Stimulated activated naive B cell treated with anti-CD40 and anti-IgM and Interleukin-4, amounts not matched to agents 10 μg/mL and 1 μg/mL and 100 μg/mL, for 72 hours (primary cell): Measurements from ENCODE around the gene DHRS3.
"Not testable (repeated sequence)": the region's sequence is repeated elsewhere in the genome, so short reads cannot be mapped to it uniquely, and the experiment has no call there.

ENCODE experiments used
- ATAC-seq, 2 donors: fragments of 150-1000 bp; cut with Tn5 transposase; replicated peaks; 2 replicates each; pipeline ENCODE4 v1.10.0; 2021; ENCODE audit warnings: moderate library complexity in 1 of 2
- DNase-seq: peaks from one replicate; pipeline ENCODE4 v3.0.0; 2021
- H3K27ac Mint-ChIP-seq: one replicate; pipeline ENCODE4 v1.8.0; 2022; ENCODE audit warnings: mild to moderate bottlenecking, mixed read lengths
- H3K27me3 Mint-ChIP-seq, 2 donors: one replicate each; pipeline ENCODE4 v1.8.0; 2022; ENCODE audit warnings: mixed read lengths in 2 of 2
- H3K36me3 Mint-ChIP-seq, 2 donors: one replicate each; pipeline ENCODE4 v1.8.0; 2022; ENCODE audit warnings: mixed read lengths in 2 of 2, mild to moderate bottlenecking in 1 of 2
- H3K4me1 Mint-ChIP-seq, 2 donors: one replicate each; pipeline ENCODE4 v1.8.0; 2022; ENCODE audit warnings: mixed read lengths in 2 of 2, mild to moderate bottlenecking in 1 of 2
- H3K4me3 Mint-ChIP-seq, 2 donors: one replicate each; pipeline ENCODE4 v1.8.0; 2022; ENCODE audit warnings: mild to moderate bottlenecking in 2 of 2, mixed read lengths in 2 of 2, moderate library complexity in 1 of 2
- H3K9me3 Mint-ChIP-seq, 2 donors: one replicate each; pipeline ENCODE4 v1.8.0; 2022; ENCODE audit warnings: mixed read lengths in 2 of 2, mild to moderate bottlenecking in 1 of 2

Gene DHRS3, protein sequence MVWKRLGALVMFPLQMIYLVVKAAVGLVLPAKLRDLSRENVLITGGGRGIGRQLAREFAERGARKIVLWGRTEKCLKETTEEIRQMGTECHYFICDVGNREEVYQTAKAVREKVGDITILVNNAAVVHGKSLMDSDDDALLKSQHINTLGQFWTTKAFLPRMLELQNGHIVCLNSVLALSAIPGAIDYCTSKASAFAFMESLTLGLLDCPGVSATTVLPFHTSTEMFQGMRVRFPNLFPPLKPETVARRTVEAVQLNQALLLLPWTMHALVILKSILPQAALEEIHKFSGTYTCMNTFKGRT

GRCh38 chr1:12617901-12618660 is at the start of gene DHRS3:
DHRS3 (minus strand) TSS chr1:12618210; CDS start chr1:12617348, 862 bp downstream.
- Mint-ChIP-seq H3K4me3 (peak within 1 kb of the TSS; percentile 97 to 98), H3K27me3 (peaks cover 11% of the 10 kb centered on the region in 2 donors), H3K4me1 (peaks cover 40 to 76% of the 10 kb centered on the region in 2 donors), H3K27ac (peak within 1 kb of the TSS; percentile 98), H3K9me3 (no peaks in the 10 kb centered on the region), H3K36me3 (peaks cover 41 to 58% of the 10 kb centered on the region in 2 donors)
- DNase-seq (peak; percentile 82), ATAC-seq (peak; percentile 65 to 80)

- H3K9me3 Mint-ChIP-seq, result peaks cover 10 to 13% of the 10 kb centered on the region in 2 donors
- H3K4me3 Mint-ChIP-seq, result no peak overlapping the region
- H3K27me3 Mint-ChIP-seq, result peaks cover under 1 to 7% of the 10 kb centered on the region in 2 donors
- H3K27ac Mint-ChIP-seq, result no peak overlapping the region
- ATAC-seq (no peak), DNase-seq (no peak)
- H3K4me1 Mint-ChIP-seq, result no peaks in the 10 kb centered on the region
- H3K36me3 Mint-ChIP-seq, result no peaks in the 10 kb centered on the region
These were observed 48.2 kb upstream of the DHRS3 start for GRCh38 chr1:12666141-12666735.

- H3K36me3 Mint-ChIP-seq, result no peaks in the 10 kb centered on the region
- no peaks in the 10 kb centered on the region for H3K4me1 Mint-ChIP-seq
- no peak overlapping the region for H3K4me3 Mint-ChIP-seq
- no peak overlapping the region for H3K27ac Mint-ChIP-seq
- ATAC-seq (no peak), DNase-seq (no peak)
- peaks cover 0 to 7% of the 10 kb centered on the region in 2 donors for H3K27me3 Mint-ChIP-seq
- peaks cover 10 to 13% of the 10 kb centered on the region in 2 donors for H3K9me3 Mint-ChIP-seq
These were observed 47.5 kb upstream of the DHRS3 start for GRCh38 chr1:12665511-12665910.

DNA sequence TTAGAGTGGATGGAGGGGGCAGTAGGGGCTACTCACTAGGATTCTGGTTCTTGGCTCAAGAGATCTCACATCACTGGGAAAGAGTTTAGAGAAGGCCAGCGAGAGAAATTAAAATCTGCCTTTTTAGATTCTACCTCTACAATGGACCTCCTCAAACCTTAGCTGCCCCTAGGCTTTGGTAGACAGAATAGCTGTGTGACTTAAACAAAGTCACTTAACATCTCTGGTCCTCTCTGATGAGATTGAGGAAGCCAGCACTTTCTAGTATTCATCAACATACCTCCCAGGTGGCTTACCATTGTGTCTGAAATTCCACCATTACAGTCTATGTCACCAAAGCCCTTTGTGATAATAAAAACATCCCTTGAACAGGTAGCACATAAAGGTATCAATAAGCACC is 44.5 kb upstream of the DHRS3 start:
- ATAC-seq (no peak), DNase-seq (no peak)
- no peak overlapping the region for H3K4me3 Mint-ChIP-seq
- no peaks in the 10 kb centered on the region for H3K36me3 Mint-ChIP-seq
- peaks cover 14 to 23% of the 10 kb centered on the region in 2 donors for H3K27me3 Mint-ChIP-seq
- H3K4me1 Mint-ChIP-seq, result peaks cover 6 to 8% of the 10 kb centered on the region in 2 donors
- H3K27ac Mint-ChIP-seq, result no peak overlapping the region
- H3K9me3 Mint-ChIP-seq, result peaks cover 3% of the 10 kb centered on the region in 2 donors

DNA sequence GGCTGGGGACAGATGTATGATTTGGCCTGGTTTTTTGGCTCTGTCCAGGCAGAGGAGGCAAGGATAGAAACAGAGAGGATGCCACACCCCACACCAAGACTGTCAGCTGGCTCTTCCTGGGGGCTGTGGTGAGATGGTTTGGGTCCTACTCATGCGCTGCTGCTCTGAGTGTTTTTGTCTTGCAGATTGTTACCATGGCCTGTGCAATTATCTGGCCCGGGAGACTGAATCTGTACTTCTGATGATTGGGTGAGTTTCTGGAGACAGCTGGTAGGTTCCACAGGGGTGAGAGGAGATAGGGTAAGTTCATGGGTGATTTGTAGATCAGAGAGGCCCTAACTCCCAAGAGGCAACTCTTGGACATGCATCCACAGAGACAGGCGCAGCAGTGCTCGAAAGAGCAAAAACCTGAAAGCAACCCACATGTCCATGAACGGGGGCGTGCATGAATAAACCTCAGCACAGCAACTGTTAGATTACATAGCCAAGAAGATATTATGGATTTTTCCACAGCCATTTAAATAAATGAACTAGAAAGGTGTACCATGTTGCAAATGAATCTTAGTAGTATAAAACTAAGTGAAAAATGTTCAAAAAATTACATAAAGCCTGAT is 43.7 kb upstream of the DHRS3 start:
- Mint-ChIP-seq H3K27me3 (peaks cover 18 to 28% of the 10 kb centered on the region in 2 donors), H3K36me3 (no peaks in the 10 kb centered on the region), H3K4me3 (no peak overlapping the region), H3K9me3 (peaks cover 3% of the 10 kb centered on the region in 2 donors), H3K4me1 (peaks cover 6 to 8% of the 10 kb centered on the region in 2 donors), H3K27ac (no peak overlapping the region)
- DNase-seq, result no peak
- no peak for ATAC-seq

- Mint-ChIP-seq H3K27ac (no peak overlapping the region), H3K4me3 (peak overlapping the region; percentile 1 to 31), H3K9me3 (peaks cover 3% of the 10 kb centered on the region in 2 donors), H3K27me3 (peaks cover 23 to 28% of the 10 kb centered on the region in 2 donors), H3K4me1 (peaks cover 6 to 8% of the 10 kb centered on the region in 2 donors), H3K36me3 (no peaks in the 10 kb centered on the region)
- peak; percentile 80 to 86 for ATAC-seq
- DNase-seq, result peak; percentile 49
These were observed 40.8 kb upstream of the DHRS3 start for GRCh38 chr1:12658531-12659453.

DNA sequence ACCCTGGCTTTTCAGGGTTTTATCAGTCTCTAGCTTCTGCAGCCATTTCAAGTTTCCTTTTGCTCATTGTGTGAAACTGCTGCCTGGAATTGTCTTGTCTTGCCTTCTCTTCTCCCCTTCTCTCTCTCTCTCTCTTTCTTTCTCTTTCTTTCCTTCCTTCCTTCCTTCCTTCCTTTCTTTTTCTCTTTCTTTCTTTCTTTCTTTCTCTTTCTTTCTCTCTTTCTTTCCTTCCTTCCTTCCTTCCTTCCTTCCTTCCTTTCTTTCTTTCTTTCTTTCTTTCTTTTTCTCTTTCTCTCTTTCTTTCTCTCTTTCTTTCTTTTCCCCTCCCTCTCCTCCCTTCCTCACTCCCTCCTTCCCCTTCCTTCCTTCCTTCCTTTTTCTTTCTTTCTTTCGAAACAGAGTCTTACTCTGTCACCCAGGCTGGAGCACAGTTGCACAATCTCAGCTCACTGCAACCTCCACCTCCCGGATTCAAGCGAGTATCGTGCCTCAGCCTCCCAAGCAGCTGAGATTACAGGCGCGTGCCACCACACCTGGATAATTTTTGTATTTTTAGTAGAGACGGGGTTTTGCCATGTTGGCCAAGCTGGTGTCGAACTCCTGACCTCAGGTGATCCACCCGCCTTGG is 40.0 kb upstream of the DHRS3 start:
- not testable (repeated sequence) for H3K36me3 Mint-ChIP-seq

GRCh38 chr1:12657060-12657884 is 39.3 kb upstream of the DHRS3 start:
- H3K4me1 Mint-ChIP-seq, result peaks cover 6 to 8% of the 10 kb centered on the region in 2 donors
- no peaks in the 10 kb centered on the region for H3K36me3 Mint-ChIP-seq
- peaks cover 23 to 25% of the 10 kb centered on the region in 2 donors for H3K27me3 Mint-ChIP-seq
- H3K9me3 Mint-ChIP-seq, result no peaks in the 10 kb centered on the region
- no peak for ATAC-seq
- no peak overlapping the region for H3K27ac Mint-ChIP-seq
- no peak overlapping the region for H3K4me3 Mint-ChIP-seq
- DNase-seq, result no peak

More for the DNA sequence above, 40.0 kb upstream of the DHRS3 start:
- H3K27ac Mint-ChIP-seq, H3K4me3 Mint-ChIP-seq, H3K9me3 Mint-ChIP-seq, ATAC-seq, DNase-seq, H3K4me1 Mint-ChIP-seq: not testable (repeated sequence)
- peaks cover 23 to 25% of the 10 kb centered on the region in 2 donors for H3K27me3 Mint-ChIP-seq

- H3K4me1 Mint-ChIP-seq, result peaks cover 6 to 8% of the 10 kb centered on the region in 2 donors
- H3K27ac Mint-ChIP-seq, result no peak overlapping the region
- no peaks in the 10 kb centered on the region for H3K36me3 Mint-ChIP-seq
- no peak overlapping the region for H3K4me3 Mint-ChIP-seq
- no peaks in the 10 kb centered on the region for H3K9me3 Mint-ChIP-seq
- DNase-seq (no peak), ATAC-seq (no peak)
- peaks cover 28 to 30% of the 10 kb centered on the region in 2 donors for H3K27me3 Mint-ChIP-seq
These were observed 38.6 kb upstream of the DHRS3 start for GRCh38 chr1:12656575-12656974.

DNA sequence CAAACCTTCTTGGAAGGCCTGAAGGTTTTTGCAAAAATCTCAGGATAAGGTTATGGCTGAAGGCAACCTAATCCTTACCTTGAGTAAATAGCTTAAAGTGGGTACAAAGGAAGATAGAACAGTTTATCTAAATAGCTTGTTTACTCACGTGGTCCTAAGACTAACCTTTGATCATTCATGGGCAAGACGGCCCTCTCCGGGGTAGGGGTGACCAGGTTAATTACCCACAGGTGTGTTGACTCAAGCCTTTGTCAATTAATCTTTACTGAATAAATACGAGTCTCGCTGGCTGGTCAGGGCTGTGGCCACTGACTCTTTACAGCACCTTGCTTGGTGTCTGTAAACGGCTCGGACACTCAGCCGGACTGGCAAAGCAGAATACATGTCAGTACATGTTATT is 36.6 kb upstream of the DHRS3 start:
- Mint-ChIP-seq H3K9me3 (no peaks in the 10 kb centered on the region), H3K4me3 (no peak overlapping the region), H3K27me3 (peaks cover 34 to 38% of the 10 kb centered on the region in 2 donors), H3K4me1 (peaks cover 6 to 8% of the 10 kb centered on the region in 2 donors), H3K36me3 (no peaks in the 10 kb centered on the region), H3K27ac (no peak overlapping the region)
- no peak for ATAC-seq
- DNase-seq, result no peak

- no peak for DNase-seq
- peaks cover 36 to 41% of the 10 kb centered on the region in 2 donors for H3K27me3 Mint-ChIP-seq
These were observed 36.1 kb upstream of the DHRS3 start for GRCh38 chr1:12654004-12654567.

DNA sequence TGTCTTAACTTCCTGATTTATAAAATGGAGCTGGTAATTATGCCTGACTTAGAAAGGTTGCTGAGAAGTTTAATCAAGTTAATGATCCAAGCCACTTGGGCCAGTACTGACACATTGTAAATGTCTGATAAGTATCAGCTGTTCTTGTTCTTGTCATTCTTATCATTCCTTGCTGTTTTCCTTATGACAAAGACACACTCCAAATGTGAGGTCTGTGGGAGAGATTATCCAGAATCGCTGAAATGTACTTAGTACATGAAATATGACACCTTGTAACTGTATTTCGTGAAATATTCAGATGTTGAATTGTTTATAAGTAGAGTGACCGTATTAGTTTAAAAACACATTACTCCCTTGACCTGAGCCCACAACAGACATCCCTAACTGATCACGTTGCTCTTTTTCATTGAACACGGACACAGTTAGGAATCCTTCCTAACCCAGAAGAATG is 32.0 kb upstream of the DHRS3 start:
- Mint-ChIP-seq H3K27ac (no peak overlapping the region), H3K9me3 (no peaks in the 10 kb centered on the region), H3K27me3 (peaks cover 35 to 43% of the 10 kb centered on the region in 2 donors), H3K4me1 (no peaks in the 10 kb centered on the region), H3K4me3 (no peak overlapping the region), H3K36me3 (no peaks in the 10 kb centered on the region)
- DNase-seq, result no peak
- no peak for ATAC-seq

More at GRCh38 chr1:12654004-12654567, 36.1 kb upstream of the DHRS3 start:
- no peaks in the 10 kb centered on the region for H3K36me3 Mint-ChIP-seq
- H3K4me3 Mint-ChIP-seq, result no peak overlapping the region
- peaks cover 6% of the 10 kb centered on the region in 2 donors for H3K4me1 Mint-ChIP-seq
- ATAC-seq, result no peak
- no peaks in the 10 kb centered on the region for H3K9me3 Mint-ChIP-seq
- H3K27ac Mint-ChIP-seq, result no peak overlapping the region
